Loucy (cell line): ENCODE measurements around the gene SERPINB8.

Source experiments
- H2AFZ ChIP-seq: fragments of 200-600 bp; sonication (generic); 2 replicates; pipeline ENCODE4 v1.6.0; 2016; ENCODE audit warnings: antibody characterized with exemption, mild to moderate bottlenecking, low read length, moderate library complexity
- H3F3A ChIP-seq: fragments of 200-600 bp; 2 replicates; pipeline ENCODE4 v1.6.0; 2016; ENCODE audit warnings: antibody characterized with exemption, low read depth, mild to moderate bottlenecking
- H3K27me3 ChIP-seq: fragments of 200-600 bp; sonication (generic); 2 replicates; pipeline ENCODE4 v1.6.1; 2014; ENCODE audit warnings: low read length, mild to moderate bottlenecking; ENCODE audit not compliant: insufficient read depth, poor library complexity, severe bottlenecking
- H3K36me3 ChIP-seq: fragments of 200-600 bp; sonication (generic); 2 replicates; pipeline ENCODE4 v1.6.1; 2016; ENCODE audit warnings: low read length; ENCODE audit not compliant: insufficient read depth
- H3K4me1 ChIP-seq: fragments of 200-600 bp; sonication (generic); 2 replicates; pipeline ENCODE4 v1.5.1; 2014; ENCODE audit warnings: low read length, mild to moderate bottlenecking; ENCODE audit not compliant: insufficient read depth, poor library complexity, severe bottlenecking
- H3K4me2 ChIP-seq: fragments of 200-600 bp; sonication (generic); 2 replicates; pipeline ENCODE4 v1.6.0; 2014; ENCODE audit warnings: antibody characterized with exemption, low read length, low read depth, mild to moderate bottlenecking; ENCODE audit not compliant: poor library complexity, severe bottlenecking
- H3K4me3 ChIP-seq: fragments of 200-600 bp; sonication (generic); 2 replicates; pipeline ENCODE4 v1.5.1; 2014; ENCODE audit warnings: low read length, mild to moderate bottlenecking, mixed read lengths; ENCODE audit not compliant: poor library complexity, severe bottlenecking
- H3K79me2 ChIP-seq: fragments of 200-600 bp; sonication (generic); 2 replicates; pipeline ENCODE4 v1.6.1; 2014; ENCODE audit warnings: low read length; ENCODE audit not compliant: insufficient read depth
- H3K9ac ChIP-seq: fragments of 200-600 bp; sonication (generic); 2 replicates; pipeline ENCODE4 v1.6.0; 2014; ENCODE audit warnings: mild to moderate bottlenecking, low read depth, low read length, moderate library complexity; ENCODE audit not compliant: poor library complexity, severe bottlenecking
- H3K9me2 ChIP-seq: fragments of 200-600 bp; sonication (generic); replicated peaks from 2 replicates; pipeline ENCODE4 v1.6.1; 2016; ENCODE audit warnings: low read depth, low read length, mixed read lengths
- H3K9me3 ChIP-seq: fragments of 200-600 bp; sonication (generic); 2 replicates; pipeline ENCODE4 v1.6.1; 2014; ENCODE audit warnings: mild to moderate bottlenecking, antibody characterized with exemption, low read length, low read depth; ENCODE audit not compliant: insufficient read depth
- H4K20me1 ChIP-seq: fragments of 200-600 bp; sonication (generic); 2 replicates; pipeline ENCODE4 v1.6.0; 2014; ENCODE audit warnings: antibody characterized with exemption, low read length, mild to moderate bottlenecking; ENCODE audit not compliant: insufficient read depth, poor library complexity, severe bottlenecking
- EZH2phosphoT487 ChIP-seq: fragments of 200-600 bp; IDR thresholded peaks from 2 replicates; pipeline ENCODE4 v1.6.1; 2018; ENCODE audit warnings: antibody characterized with exemption, mild to moderate bottlenecking, moderate library complexity, borderline replicate concordance
- TF ChIP-seq, protein P1 (sequence below): fragments of 200-600 bp; sonication (generic); conservative IDR thresholded peaks from 2 replicates; pipeline ENCODE4 v1.5.1; 2014; ENCODE audit warnings: mild to moderate bottlenecking, antibody characterized with exemption, low read length

SERPINB8 gene

DNA sequence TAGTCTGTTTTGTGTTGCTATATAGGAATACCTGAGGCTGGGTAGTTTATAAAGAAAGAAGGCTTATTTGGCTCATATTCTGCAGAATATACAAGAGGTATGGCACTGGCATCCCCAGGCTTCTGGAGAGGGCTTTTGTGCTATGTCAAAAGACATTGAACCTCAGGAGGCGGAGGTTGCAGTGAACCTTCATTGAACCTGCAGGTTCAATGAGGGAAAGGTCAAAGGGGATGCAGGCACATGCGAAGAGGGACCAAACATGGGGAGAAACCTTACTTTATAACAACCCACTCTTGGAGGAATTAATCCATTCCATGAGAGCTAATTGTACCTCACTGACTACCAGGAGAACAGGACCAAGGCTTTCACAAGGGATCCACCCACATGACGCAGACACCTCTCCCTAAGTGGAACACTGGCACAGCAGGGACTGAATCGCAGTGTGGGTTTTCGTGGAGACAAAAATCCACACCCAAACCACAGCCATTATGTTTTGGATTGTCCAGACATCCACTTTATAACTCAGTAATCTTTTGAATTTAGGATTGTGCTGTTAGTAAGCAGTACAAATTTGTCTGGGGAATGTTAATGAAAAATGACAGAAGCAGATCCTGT, 4.1 kb upstream of the SERPINB8 start:
- H3K79me2 ChIP-seq: no peaks in the 10 kb centered on the region
- H3K4me3 ChIP-seq: no peak overlapping the region

DNA sequence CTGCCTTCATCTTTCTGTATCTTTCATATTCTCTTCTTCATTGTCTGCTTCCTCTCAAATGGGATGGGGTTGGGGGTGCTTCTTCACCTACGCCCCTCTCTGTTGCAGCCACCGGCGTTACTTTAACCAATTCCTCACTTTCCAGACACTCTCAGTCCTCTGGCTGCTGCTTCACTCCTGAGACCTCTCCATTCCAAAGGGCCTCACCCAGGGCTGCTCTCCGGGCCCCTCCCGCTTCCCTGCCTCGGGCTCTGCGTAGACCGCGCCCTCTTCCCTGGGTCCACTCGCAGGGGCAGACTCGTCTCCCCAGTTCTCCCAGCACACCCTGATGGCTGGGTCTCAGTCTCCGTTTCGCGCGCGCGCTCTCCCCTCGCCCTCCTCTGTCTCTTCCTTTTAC, 926 bp downstream of the SERPINB8 start:
- Histone ChIP-seq H3F3A (no peaks in the 10 kb centered on the region), H3K4me2 (peak overlapping the region; percentile 92), H3K9ac (peak overlapping the region; percentile 70), H4K20me1 (no peaks in the 10 kb centered on the region), H3K27me3 (peaks cover 24% of the 10 kb centered on the region), H3K36me3 (no peaks in the 10 kb centered on the region), H3K4me1 (peaks cover 9% of the 10 kb centered on the region), H3K9me3 (no peaks in the 10 kb centered on the region), H3K9me2 (no peaks in the 10 kb centered on the region), H3K79me2 (no peaks in the 10 kb centered on the region), H2AFZ (peak overlapping the region; percentile 98), H3K4me3 (peak overlapping the region; percentile 85)
- TF ChIP-seq, protein P1, sequence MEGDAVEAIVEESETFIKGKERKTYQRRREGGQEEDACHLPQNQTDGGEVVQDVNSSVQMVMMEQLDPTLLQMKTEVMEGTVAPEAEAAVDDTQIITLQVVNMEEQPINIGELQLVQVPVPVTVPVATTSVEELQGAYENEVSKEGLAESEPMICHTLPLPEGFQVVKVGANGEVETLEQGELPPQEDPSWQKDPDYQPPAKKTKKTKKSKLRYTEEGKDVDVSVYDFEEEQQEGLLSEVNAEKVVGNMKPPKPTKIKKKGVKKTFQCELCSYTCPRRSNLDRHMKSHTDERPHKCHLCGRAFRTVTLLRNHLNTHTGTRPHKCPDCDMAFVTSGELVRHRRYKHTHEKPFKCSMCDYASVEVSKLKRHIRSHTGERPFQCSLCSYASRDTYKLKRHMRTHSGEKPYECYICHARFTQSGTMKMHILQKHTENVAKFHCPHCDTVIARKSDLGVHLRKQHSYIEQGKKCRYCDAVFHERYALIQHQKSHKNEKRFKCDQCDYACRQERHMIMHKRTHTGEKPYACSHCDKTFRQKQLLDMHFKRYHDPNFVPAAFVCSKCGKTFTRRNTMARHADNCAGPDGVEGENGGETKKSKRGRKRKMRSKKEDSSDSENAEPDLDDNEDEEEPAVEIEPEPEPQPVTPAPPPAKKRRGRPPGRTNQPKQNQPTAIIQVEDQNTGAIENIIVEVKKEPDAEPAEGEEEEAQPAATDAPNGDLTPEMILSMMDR: no peak
- TF ChIP-seq EZH2phosphoT487: no peak

More for the DNA sequence above, 4.1 kb upstream of the SERPINB8 start:
- Histone ChIP-seq H3K4me1 (peaks cover 7% of the 10 kb centered on the region), H3K9me2 (no peaks in the 10 kb centered on the region), H3K36me3 (no peaks in the 10 kb centered on the region), H3K9ac (no peak overlapping the region), H4K20me1 (no peaks in the 10 kb centered on the region), H2AFZ (no peak overlapping the region), H3K4me2 (no peak overlapping the region), H3K27me3 (peaks cover 24% of the 10 kb centered on the region), H3K9me3 (no peaks in the 10 kb centered on the region), H3F3A (no peaks in the 10 kb centered on the region)
- no peak for TF ChIP-seq EZH2phosphoT487
- TF ChIP-seq, protein P1: no peak

DNA sequence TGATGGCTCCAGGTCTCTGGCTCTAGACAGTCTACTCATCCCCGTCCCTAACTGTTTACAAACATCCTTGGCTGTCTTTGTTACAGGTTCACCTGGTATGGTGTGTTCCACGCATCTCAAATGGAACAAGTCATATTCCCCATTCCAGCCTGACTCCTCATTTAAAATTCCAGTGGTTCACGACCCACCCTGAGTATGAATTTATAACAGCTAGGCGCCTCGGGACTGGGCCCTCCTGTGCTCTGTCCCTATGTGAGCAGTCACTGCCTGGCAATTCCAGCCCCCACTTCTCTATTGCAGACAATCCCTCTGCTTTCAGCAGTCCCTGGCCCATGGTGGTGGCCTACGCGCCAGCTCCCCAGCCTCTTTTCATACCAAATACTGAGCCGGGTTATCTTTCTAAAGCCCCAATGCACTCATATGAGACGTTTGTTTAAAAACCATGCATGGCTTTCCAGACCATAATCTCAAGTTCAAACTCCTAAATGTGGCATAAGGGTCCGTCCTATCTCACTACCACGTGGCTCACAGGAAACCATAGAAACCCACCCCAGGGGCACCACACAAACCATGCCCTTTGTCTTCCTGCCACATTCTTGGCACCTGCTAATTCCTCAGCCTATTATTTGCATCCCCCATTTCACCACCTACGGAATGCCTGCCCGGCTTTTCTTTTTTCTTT, 1.6 kb downstream of the SERPINB8 start:
- Histone ChIP-seq H3K9me2 (no peaks in the 10 kb centered on the region), H3F3A (no peaks in the 10 kb centered on the region), H3K9me3 (no peaks in the 10 kb centered on the region), H4K20me1 (no peaks in the 10 kb centered on the region), H3K4me3 (peak overlapping the region; percentile 85), H3K9ac (peak overlapping the region; percentile 70), H3K79me2 (no peaks in the 10 kb centered on the region), H3K4me1 (peaks cover 9% of the 10 kb centered on the region), H2AFZ (no peak overlapping the region), H3K27me3 (peaks cover 24% of the 10 kb centered on the region), H3K36me3 (no peaks in the 10 kb centered on the region), H3K4me2 (peak overlapping the region; percentile 92)
- TF ChIP-seq EZH2phosphoT487: no peak
- TF ChIP-seq, protein P1: no peak
